HepG2 (cell line): ENCODE data around the gene RPS6KB2. TPM values are rescaled to one million over a fixed set of nuclear protein-coding genes. Genes with fewer than 3 reads are reported as not detected.

ENCODE experiments used
- ATAC-seq: fragments of 200-7000 bp; cut with Tn5 transposase; 3 replicates; pipeline ENCODE4 v1.9.1; 2020; ENCODE audit warnings: mild to moderate bottlenecking, moderate library complexity
- BruUV-seq: library from RNA; stranded (reverse); fragments of 400-500 nt; replicated peaks from 2 replicates; lab custom pipeline; 2021; lab: Mats Ljungman, UMichigan
- CTCF ChIA-PET: fragments of 300-600 bp; formaldehyde crosslinking; extraction: SDS; loops from one replicate; lab custom pipeline; 2021; ENCODE audit warnings: low total read pairs, inconsistent platforms, low intra/inter-chr PET ratio; lab: Yijun Ruan, JAX
- POLR2A ChIA-PET: fragments of 350-600 bp; sonication (Branson Sonifier 250); formaldehyde crosslinking; loops from one replicate; lab custom pipeline; 2020; ENCODE audit warnings: antibody characterized with exemption, inconsistent platforms; lab: Yijun Ruan, JAX
- DNase-seq: peaks from one replicate; pipeline ENCODE4 v3.0.0-alpha.2; 2015; ENCODE audit warnings: low spot score
- FAIRE-seq: peaks from 3 replicates; lab custom pipeline; 2011; peaks lifted over from hg19 to GRCh38; lab: Jason Lieb, UNC
- H2AFZ ChIP-seq: one replicate; pipeline ENCODE4 v1.6.1; 2011; ENCODE audit warnings: low read length, inconsistent platforms
- H3K27ac ChIP-seq: fragments of 300-600 bp; 3 replicates; pipeline ENCODE4 v1.8.0; 2011; ENCODE audit warnings: mixed run types, mild to moderate bottlenecking, mixed read lengths, low read length, inconsistent platforms; ENCODE audit not compliant: insufficient read depth; ENCODE audit errors: extremely low read length
- H3K27me3 ChIP-seq, 2 experiments: fragments of 200-600 bp in 1 of 2; 2 replicates in 1 of 2; 3 replicates in 1 of 2; pipeline versions ENCODE4 v1.6.0 to v1.8.0; 2011; ENCODE audit warnings: low read length in 2 of 2, mild to moderate bottlenecking in 2 of 2, moderate library complexity in 2 of 2, inconsistent platforms in 1 of 2; ENCODE audit not compliant: insufficient read depth in 2 of 2, control insufficient read depth in 1 of 2
- H3K36me3 ChIP-seq, 2 experiments: fragments of 200-600 bp in 1 of 2; replicated peaks in 1 of 2; 2 replicates in 1 of 2; 3 replicates in 1 of 2; pipeline versions ENCODE4 v1.5.1 to v1.8.0; 2011; ENCODE audit warnings: low read length in 2 of 2, inconsistent platforms in 1 of 2; ENCODE audit not compliant: insufficient read depth in 2 of 2, control insufficient read depth in 1 of 2
- H3K4me1 ChIP-seq: 2 replicates; pipeline ENCODE4 v1.5.1; 2012; ENCODE audit warnings: low read length, inconsistent platforms; ENCODE audit not compliant: insufficient read depth
- H3K4me2 ChIP-seq: 2 replicates; pipeline ENCODE4 v1.6.0; 2011; ENCODE audit warnings: low read depth, low read length, inconsistent platforms
- H3K4me3 ChIP-seq, 3 experiments: fragments of 200-600 bp in 1 of 3; sonication (generic), shearing (Covaris generic) in 1 of 3; replicated peaks in 1 of 3; 2 replicates each; pipeline ENCODE4 v1.5.1; 2011 to 2016; ENCODE audit warnings: low read length in 3 of 3, inconsistent platforms in 2 of 3, low read depth in 2 of 3, mild to moderate bottlenecking in 2 of 3, control low read depth in 1 of 3, mixed read lengths in 1 of 3; ENCODE audit not compliant: insufficient read depth in 1 of 3
- H3K79me2 ChIP-seq: one replicate; pipeline ENCODE4 v1.6.1; 2011; ENCODE audit warnings: low read length, inconsistent platforms; ENCODE audit not compliant: insufficient read depth
- H3K9ac ChIP-seq: 2 replicates; pipeline ENCODE4 v1.6.0; 2011; ENCODE audit warnings: mild to moderate bottlenecking, low read depth, low read length, inconsistent platforms; ENCODE audit not compliant: insufficient read depth
- H3K9me3 ChIP-seq: 2 replicates; pipeline ENCODE4 v1.5.1; 2012; ENCODE audit warnings: mild to moderate bottlenecking, low read length
- H4K20me1 ChIP-seq: 2 replicates; pipeline ENCODE4 v1.6.0; 2011; ENCODE audit warnings: inconsistent platforms, mild to moderate bottlenecking, low read length, moderate library complexity; ENCODE audit not compliant: insufficient read depth
- POLR2A ChIP-seq, 2 experiments: IDR thresholded peaks; 2 replicates each; pipeline ENCODE4 v1.6.1; 2011; ENCODE audit warnings: low read depth in 2 of 2, low read length in 2 of 2, mild to moderate bottlenecking in 1 of 2, moderate library complexity in 1 of 2; ENCODE audit not compliant: insufficient read depth in 1 of 2
- RBM22 ChIP-seq: fragments of 200-400 bp; formaldehyde crosslinking; optimal IDR thresholded peaks from 2 replicates; pipeline ENCODE3; 2017; ENCODE audit warnings: mild to moderate bottlenecking, low read length, moderate library complexity
- ZIK1 ChIP-seq: sonication (generic); formaldehyde crosslinking; IDR thresholded peaks from 2 replicates; pipeline ENCODE4 v1.5.0; 2020; ENCODE audit warnings: mild to moderate bottlenecking, low read depth, missing genetic modification reagents, borderline replicate concordance
- ZNF766 ChIP-seq: sonication (generic); formaldehyde crosslinking; IDR thresholded peaks from 2 replicates; pipeline ENCODE4 v1.5.0; 2020; ENCODE audit warnings: missing genetic modification reagents, borderline replicate concordance
- WGBS: methylation state at CpG from one replicate; pipeline ENCODE4 v1.1.6; 2017; ENCODE audit warnings: low lambda C conversion rate; 5-methylcytosine and 5-hydroxymethylcytosine counted together
- in situ Hi-C: cut with HindIII; loops from 2 replicates; pipeline ENCODE4 v1.10.0; 2017; ENCODE audit warnings: low pct_unique_long_range_greater_than_20kb; ENCODE audit not compliant: extremely low pct_ligation_motif_present
- intact Hi-C: fragments of 100-400 bp; cut with micrococcal nuclease; formaldehyde crosslinking; loops from one replicate; pipeline ENCODE4 v1.10.0; 2022; ENCODE audit not compliant: unreplicated experiment
- polyA plus RNA-seq, 8 experiments: library from polyadenylated mRNA; depleted of rRNA in 3 of 8; stranded (reverse) in 7 of 8; unstranded in 1 of 8; fragments of >200 nt; fragmentation: Illumina TruSeq in 4 of 8; extraction: Trizol in 4 of 8; gene quantifications; 2 replicates each; pipeline versions ENCODE4 v1.2.1 to v1.2.3, GENCODE V29; 2011 to 2016; ENCODE audit warnings: low read depth in 4 of 8, missing spikeins in 1 of 8, mixed read lengths in 1 of 8; ENCODE audit not compliant: insufficient read depth in 1 of 8
- total RNA-seq, 5 experiments: library from RNA; depleted of rRNA; stranded (reverse); fragments of >200 nt; fragmentation: Illumina TruSeq; extraction: Trizol; gene quantifications; 2 replicates each; pipeline ENCODE4 v1.2.3, GENCODE V29; 2016; ENCODE audit warnings: low read depth in 1 of 5
- TF ChIP-seq, protein P1 (sequence below): sonication (generic); formaldehyde crosslinking; IDR thresholded peaks from 2 replicates; pipeline ENCODE4 v1.4.0; 2020; ENCODE audit warnings: missing genetic modification reagents, borderline replicate concordance

Gene RPS6KB2
- total and polyA plus RNA-seq, 2 of the 13 experiments (the other 11 are each of a cell fraction or from before 2014, with no cell fraction given): 52.9 to 54.8 TPM

DNA sequence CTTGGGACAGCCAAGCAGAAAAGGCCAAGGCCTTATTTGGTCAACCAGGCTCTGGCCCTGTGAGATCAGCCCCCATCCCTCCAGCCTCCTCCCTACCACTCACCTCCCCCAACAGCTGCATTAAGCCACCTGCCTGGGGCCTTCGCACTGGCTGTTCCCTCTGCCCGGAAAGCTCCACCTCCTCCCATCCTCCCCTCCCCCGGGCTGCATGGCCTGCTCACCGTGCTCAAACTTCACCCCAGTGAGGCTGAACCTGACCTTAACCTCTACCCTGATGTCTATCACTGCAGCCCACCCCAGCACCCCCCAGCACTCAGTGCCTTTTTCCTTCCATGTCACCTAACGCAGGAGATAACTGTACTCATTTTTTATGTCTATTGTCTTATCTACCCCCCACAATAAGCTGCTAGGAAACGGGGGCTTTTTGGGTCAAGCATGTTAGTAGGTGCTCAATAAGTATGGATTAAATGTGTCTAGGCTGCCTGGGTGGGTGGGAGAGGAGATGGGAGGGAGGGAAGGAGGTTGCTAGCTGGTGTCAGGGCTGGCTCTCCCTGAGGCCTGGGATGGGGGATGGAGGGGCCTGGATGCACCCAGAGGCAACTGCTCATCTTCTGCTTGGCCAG, 8.3 kb downstream of the RPS6KB2 start:
- H3K4me3 ChIP-seq: no peak overlapping the region
- intact Hi-C loops (no loop called here), in situ Hi-C loops (no loop called here)
- no peaks in the 10 kb centered on the region for H3K4me1 ChIP-seq
- TF ChIP-seq, protein P1, sequence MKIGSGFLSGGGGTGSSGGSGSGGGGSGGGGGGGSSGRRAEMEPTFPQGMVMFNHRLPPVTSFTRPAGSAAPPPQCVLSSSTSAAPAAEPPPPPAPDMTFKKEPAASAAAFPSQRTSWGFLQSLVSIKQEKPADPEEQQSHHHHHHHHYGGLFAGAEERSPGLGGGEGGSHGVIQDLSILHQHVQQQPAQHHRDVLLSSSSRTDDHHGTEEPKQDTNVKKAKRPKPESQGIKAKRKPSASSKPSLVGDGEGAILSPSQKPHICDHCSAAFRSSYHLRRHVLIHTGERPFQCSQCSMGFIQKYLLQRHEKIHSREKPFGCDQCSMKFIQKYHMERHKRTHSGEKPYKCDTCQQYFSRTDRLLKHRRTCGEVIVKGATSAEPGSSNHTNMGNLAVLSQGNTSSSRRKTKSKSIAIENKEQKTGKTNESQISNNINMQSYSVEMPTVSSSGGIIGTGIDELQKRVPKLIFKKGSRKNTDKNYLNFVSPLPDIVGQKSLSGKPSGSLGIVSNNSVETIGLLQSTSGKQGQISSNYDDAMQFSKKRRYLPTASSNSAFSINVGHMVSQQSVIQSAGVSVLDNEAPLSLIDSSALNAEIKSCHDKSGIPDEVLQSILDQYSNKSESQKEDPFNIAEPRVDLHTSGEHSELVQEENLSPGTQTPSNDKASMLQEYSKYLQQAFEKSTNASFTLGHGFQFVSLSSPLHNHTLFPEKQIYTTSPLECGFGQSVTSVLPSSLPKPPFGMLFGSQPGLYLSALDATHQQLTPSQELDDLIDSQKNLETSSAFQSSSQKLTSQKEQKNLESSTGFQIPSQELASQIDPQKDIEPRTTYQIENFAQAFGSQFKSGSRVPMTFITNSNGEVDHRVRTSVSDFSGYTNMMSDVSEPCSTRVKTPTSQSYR: peak; percentile 37; the same call in 1 of the 2 replicates
- no peak for TF ChIP-seq ZNF766 (CRISPR knock-in tag)
- no peak overlapping the region for H2AFZ ChIP-seq
- peaks cover 18 to 28% of the 10 kb centered on the region in 2 experiments; a peak in 4 of 5 replicates for H3K36me3 ChIP-seq
- H3K27me3 ChIP-seq: no peaks in the 10 kb centered on the region
- H3K79me2 ChIP-seq: no peaks in the 10 kb centered on the region
- no peak overlapping the region for H3K9ac ChIP-seq
- no peaks in the 10 kb centered on the region for H4K20me1 ChIP-seq
- DNase-seq: no peak
- no peak for ATAC-seq
- no peak overlapping the region for H3K27ac ChIP-seq
- no peaks in the 10 kb centered on the region for H3K9me3 ChIP-seq
- ChIA-PET CTCF (no interaction called here), POLR2A (interaction anchor here (1.4 to 1.6 kb wide), 2 partner anchors 8 to 32 kb away, joined by 3 to 4 read pairs; partner anchors contain the start of gene RPS6KB2)
- no peak overlapping the region for H3K4me2 ChIP-seq
- WGBS: 72% methylated on average over 6 of the region's 6 CpGs
- no peak for FAIRE-seq
- BruUV-seq: no TSS peak

DNA sequence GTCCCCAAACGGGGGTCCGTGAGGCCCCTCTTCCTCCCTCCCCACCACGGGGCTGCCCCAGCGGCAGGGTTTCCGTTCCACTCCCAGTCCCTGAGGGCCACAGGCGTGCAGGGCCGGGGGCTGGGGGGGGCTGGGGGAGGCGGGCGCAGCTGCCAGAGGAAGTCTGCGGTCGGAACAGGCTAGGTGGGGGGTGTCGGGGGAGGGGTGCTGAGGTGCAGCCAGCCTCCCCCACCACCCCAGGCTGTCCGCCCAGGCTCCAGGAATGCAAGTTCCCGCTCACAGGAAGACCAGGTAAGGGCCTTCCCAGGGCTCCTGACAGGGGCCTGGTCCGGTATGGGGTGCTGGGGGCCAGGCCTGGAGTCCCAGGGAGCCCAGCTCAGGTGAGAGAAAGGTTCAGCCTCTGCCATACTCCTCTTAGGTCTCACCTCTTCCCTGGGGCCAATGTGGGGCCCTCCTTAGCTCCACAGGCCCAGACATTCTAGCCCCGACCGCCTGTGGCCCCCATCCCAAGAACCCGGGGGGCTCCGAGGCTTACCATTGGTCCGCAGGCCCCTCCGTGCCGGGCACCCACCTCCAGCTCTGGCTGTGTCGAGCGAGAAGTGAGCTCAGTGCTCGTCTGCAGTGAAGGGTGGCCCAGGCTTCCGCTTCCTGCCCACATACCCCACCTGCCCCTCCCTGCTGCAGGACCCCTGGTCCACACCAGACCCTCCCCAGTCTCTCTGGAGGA, 9.0 kb downstream of the RPS6KB2 start, which contains the start of gene PTPRCAP:
TSS of gene PTPRCAP (minus strand) at position 601 of the 727 bp plus-strand sequence. CDS start at position 538, 63 bp downstream.
- TF ChIP-seq POLR2A (IDR thresholded peaks at IDR 0.05; ENCODE audit: insufficient read depth in 1 of 2, low read depth in 2 of 2, low read length in 2 of 2) (0 out of 4 replicates have a peak, but pooled peaks of 1 of the 2 experiments have one; percentile 9), RBM22 (peak; percentile 29), ZIK1 (no peak)
- no peak for FAIRE-seq
- WGBS: 92% methylated on average over 9 of the region's 26 CpGs
- H3K9me3 ChIP-seq: no peaks in the 10 kb centered on the region
- ChIA-PET POLR2A (interaction anchor here (1.4 to 1.6 kb wide), 2 partner anchors 9 to 31 kb away, joined by 3 to 4 read pairs; partner anchors contain the start of gene RPS6KB2), CTCF (no interaction called here)
- no peaks in the 10 kb centered on the region for H3K79me2 ChIP-seq
- H3K27me3 ChIP-seq: no peaks in the 10 kb centered on the region
- no peak within 1 kb of the TSS for H3K4me3 ChIP-seq
- no peak within 1 kb of the TSS for H3K9ac ChIP-seq
- H3K4me2 ChIP-seq: no peak within 1 kb of the TSS
- DNase-seq: no peak
- H2AFZ ChIP-seq: no peak within 1 kb of the TSS
- H3K27ac ChIP-seq: no peak within 1 kb of the TSS
- BruUV-seq: no TSS peak
- H3K4me1 ChIP-seq: peaks cover 3% of the 10 kb centered on the region
- in situ Hi-C loops (no loop called here), intact Hi-C loops (no loop called here)
- H4K20me1 ChIP-seq: no peaks in the 10 kb centered on the region
- H3K36me3 ChIP-seq: peaks cover 15 to 25% of the 10 kb centered on the region in 2 experiments; a peak in 4 of 5 replicates
- no peak for ATAC-seq
